Spleen (tissue), 7 donors: ENCODE data around the gene RNF166.

ENCODE experiments used
- POLR2A ChIP-seq, 3 donors: fragments of 450-650 bp; IDR thresholded peaks; one replicate each; pipeline ENCODE4 v1.5.1; 2017; ENCODE audit warnings: antibody characterized with exemption in 3 of 3, mild to moderate bottlenecking in 1 of 3
- POLR2AphosphoS5 ChIP-seq, 3 donors: sonication (generic); formaldehyde crosslinking; IDR thresholded peaks; one replicate each; pipeline ENCODE4 v1.5.1; 2017; ENCODE audit warnings: antibody characterized with exemption in 3 of 3
- TF ChIP-seq, protein P1 (sequence below), 11 experiments: fragments of 200-600 bp in 7 of 11; fragments of 450-650 bp in 4 of 11; sonication (generic) in 4 of 11; IDR thresholded peaks in 8 of 11; conservative IDR thresholded peaks in 3 of 11; 1 replicate in 7 of 11; 2 replicates in 4 of 11; pipeline versions ENCODE4 v1.4.0 to v1.8.0; 2016 to 2021; ENCODE audit warnings: antibody characterized with exemption in 11 of 11, inconsistent platforms in 4 of 11, mild to moderate bottlenecking in 1 of 11
- donor health status: DM: no; HTN: no; CAD: no; lungs with moderate emphysema.
- donor health status: DM: no; HTN: no; CAD: no.
- donor health status: DM: no; HTN: no; CAD: no.

DNA sequence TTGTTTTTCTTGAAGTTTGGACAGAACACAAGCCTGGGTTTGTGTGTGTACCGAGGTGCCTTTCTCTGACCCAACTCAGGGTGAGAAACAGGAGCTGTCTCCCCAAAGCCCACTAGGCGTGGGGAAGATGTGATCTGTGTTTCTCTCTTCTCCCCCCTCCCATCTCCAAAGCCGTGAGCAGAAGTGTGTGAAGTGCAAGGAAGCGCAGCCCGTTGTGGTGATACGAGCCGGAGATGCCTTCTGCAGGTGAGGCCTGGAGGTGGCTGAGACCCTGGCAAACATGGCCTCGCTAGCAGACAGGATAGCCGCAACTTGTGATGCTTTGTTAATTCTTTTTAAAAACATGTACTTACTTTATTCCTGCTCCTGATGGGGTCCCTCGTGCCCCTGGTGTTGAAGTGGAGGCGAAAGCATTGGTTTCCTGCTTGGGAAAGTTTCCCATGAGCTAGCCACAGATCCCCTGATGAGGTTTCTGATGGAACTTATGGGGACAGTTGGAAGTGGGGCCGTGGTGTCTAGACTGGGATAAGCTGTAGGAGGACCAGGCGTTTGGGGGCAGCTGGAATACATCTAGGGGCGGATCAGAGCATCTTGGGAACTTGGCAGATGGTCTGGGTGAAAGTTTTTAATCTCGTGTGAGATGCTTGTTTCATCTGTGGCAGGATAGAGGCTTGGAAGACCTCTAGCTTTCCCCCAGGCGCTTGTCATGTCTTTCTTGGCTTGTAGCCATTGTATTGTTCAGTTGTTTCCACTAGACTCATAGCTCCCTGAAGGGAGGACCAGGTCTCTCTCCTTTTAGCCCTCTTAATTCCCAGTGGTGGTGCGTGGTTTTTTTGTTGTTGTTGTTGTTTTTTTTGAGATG, 988 bp upstream of the RNF166 start:
- TF ChIP-seq, protein P1, sequence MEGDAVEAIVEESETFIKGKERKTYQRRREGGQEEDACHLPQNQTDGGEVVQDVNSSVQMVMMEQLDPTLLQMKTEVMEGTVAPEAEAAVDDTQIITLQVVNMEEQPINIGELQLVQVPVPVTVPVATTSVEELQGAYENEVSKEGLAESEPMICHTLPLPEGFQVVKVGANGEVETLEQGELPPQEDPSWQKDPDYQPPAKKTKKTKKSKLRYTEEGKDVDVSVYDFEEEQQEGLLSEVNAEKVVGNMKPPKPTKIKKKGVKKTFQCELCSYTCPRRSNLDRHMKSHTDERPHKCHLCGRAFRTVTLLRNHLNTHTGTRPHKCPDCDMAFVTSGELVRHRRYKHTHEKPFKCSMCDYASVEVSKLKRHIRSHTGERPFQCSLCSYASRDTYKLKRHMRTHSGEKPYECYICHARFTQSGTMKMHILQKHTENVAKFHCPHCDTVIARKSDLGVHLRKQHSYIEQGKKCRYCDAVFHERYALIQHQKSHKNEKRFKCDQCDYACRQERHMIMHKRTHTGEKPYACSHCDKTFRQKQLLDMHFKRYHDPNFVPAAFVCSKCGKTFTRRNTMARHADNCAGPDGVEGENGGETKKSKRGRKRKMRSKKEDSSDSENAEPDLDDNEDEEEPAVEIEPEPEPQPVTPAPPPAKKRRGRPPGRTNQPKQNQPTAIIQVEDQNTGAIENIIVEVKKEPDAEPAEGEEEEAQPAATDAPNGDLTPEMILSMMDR (IDR thresholded peaks at IDR 0.05 in 8 of 11, conservative IDR thresholded peaks at IDR 0.05 in 3 of 11): no peak
- TF ChIP-seq POLR2AphosphoS5 (IDR thresholded peaks at IDR 0.05): no peak
- no peak for TF ChIP-seq POLR2A (IDR thresholded peaks at IDR 0.05)
